CD4-positive, alpha-beta T cell (primary cell): ENCODE results near the gene XYLT1. TPM values are rescaled to one million over a fixed set of nuclear protein-coding genes. Genes with fewer than 3 reads are reported as not detected.

Experiments used
- ATAC-seq: fragments of 200-7000 bp; cut with Tn5 transposase; one replicate; pipeline ENCODE4 v1.10.0; 2022; ENCODE audit warnings: mild to moderate bottlenecking; ENCODE audit not compliant: poor library complexity
- CTCF ChIA-PET: fragments of 350-600 bp; sonication (Branson Sonifier 250); formaldehyde crosslinking; loops from one replicate; lab custom pipeline; 2021; ENCODE audit warnings: antibody characterized with exemption, inconsistent platforms; lab: Charles Lee
- POLR2A ChIA-PET: fragments of 350-600 bp; sonication (Branson Sonifier 250); formaldehyde crosslinking; loops from one replicate; lab custom pipeline; 2021; ENCODE audit warnings: antibody characterized with exemption, inconsistent platforms; lab: Charles Lee
- DNase-seq, 14 experiments: peaks; one replicate each; pipeline ENCODE4 v3.0.0-alpha.2; 2013 to 2020; ENCODE audit warnings: mixed read lengths in 2 of 14
- H3K27ac ChIP-seq, 2 donors: one replicate each; pipeline versions ENCODE4 v1.5.1 to v1.7.0; 2013; ENCODE audit warnings: low read length in 2 of 2, low read depth in 1 of 2, mild to moderate bottlenecking in 1 of 2
- H3K27me3 ChIP-seq, 2 experiments: 1 replicate in 1 of 2; 2 replicates in 1 of 2; pipeline versions ENCODE4 v1.6.1 to v1.7.0; 2013; ENCODE audit warnings: low read length in 2 of 2, control low read depth in 1 of 2, mild to moderate bottlenecking in 1 of 2, moderate library complexity in 1 of 2; ENCODE audit not compliant: insufficient read depth in 2 of 2, control insufficient read depth in 1 of 2
- H3K36me3 ChIP-seq: one replicate; pipeline ENCODE4 v1.6.1; 2013; ENCODE audit warnings: low read length, control low read depth; ENCODE audit not compliant: insufficient read depth
- H3K4me1 ChIP-seq: one replicate; pipeline ENCODE4 v1.6.1; 2013; ENCODE audit warnings: low read length, control low read depth; ENCODE audit not compliant: insufficient read depth
- H3K4me3 ChIP-seq: one replicate; pipeline ENCODE4 v1.5.1; 2013; ENCODE audit warnings: mild to moderate bottlenecking, low read length, moderate library complexity
- H3K9me3 ChIP-seq, 2 experiments: 1 replicate in 1 of 2; 2 replicates in 1 of 2; pipeline versions ENCODE4 v1.6.1 to v1.7.0; 2013; ENCODE audit warnings: low read length in 2 of 2, mild to moderate bottlenecking in 2 of 2, control low read depth in 1 of 2, moderate library complexity in 1 of 2; ENCODE audit not compliant: control insufficient read depth in 1 of 2, insufficient read depth in 1 of 2
- H3K27ac Mint-ChIP-seq: one replicate; pipeline ENCODE4 v1.8.0; 2020; ENCODE audit warnings: mixed read lengths
- H3K27me3 Mint-ChIP-seq: one replicate; pipeline ENCODE4 v1.8.0; 2021; ENCODE audit warnings: mixed read lengths
- H3K36me3 Mint-ChIP-seq: one replicate; pipeline ENCODE4 v1.8.0; 2021; ENCODE audit warnings: low read depth, mixed read lengths
- H3K4me1 Mint-ChIP-seq: one replicate; pipeline ENCODE4 v1.8.0; 2021; ENCODE audit warnings: low read depth, mixed read lengths
- H3K4me3 Mint-ChIP-seq: one replicate; pipeline ENCODE4 v1.8.0; 2020; ENCODE audit warnings: mild to moderate bottlenecking, mixed read lengths
- H3K9me3 Mint-ChIP-seq: one replicate; pipeline ENCODE4 v1.8.0; 2020; ENCODE audit warnings: mixed read lengths
- intact Hi-C, 2 experiments: fragments of 100-400 bp; cut with DNase I in 1 of 2; cut with micrococcal nuclease in 1 of 2; formaldehyde crosslinking; loops; one replicate each; pipeline versions ENCODE4 v1.15.1 to v1.9.0; 2023 to 2025; cut with DNase I, micrococcal nuclease
- total RNA-seq, 174 experiments: library from RNA in 2 of 174; stranded (reverse) in 2 of 174; gene quantifications; one replicate each; pipeline ENCODE4 v1.2.3 and lab custom pipeline; 2021 to 2026
- TF ChIP-seq, protein P1 (sequence below): fragments of 200-600 bp; IDR thresholded peaks from one replicate; pipeline ENCODE4 v1.8.0; 2022; ENCODE audit warnings: antibody characterized with exemption, mild to moderate bottlenecking

Gene XYLT1
- total RNA-seq, 2 experiments from 2014 or later: 26.0 to 27.1 TPM

DNA sequence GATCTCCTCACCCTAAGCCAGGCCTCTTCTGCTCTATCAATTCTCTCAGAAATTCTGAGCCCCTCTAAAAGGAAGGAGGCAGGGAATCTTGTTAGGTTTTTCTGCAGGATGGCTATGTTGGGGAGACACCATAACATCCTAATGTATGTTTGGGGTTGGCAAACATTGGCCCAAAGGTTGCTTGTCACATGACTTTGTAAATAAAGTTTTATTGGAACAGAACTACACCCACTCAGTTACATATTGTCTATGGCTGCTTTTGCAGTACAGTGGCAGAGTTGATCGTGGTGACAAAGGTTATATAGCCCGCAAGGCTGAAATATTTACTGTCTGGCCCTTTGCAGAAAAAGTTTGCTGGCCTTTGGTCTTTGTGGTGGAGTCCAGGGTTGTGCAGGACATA, 409.4 kb downstream of the XYLT1 start:
- ChIA-PET CTCF (no interaction called here), POLR2A (no interaction called here)
- intact Hi-C loops: no loop called here
- Histone ChIP-seq H3K9me3 (peaks cover 0 to 6% of the 10 kb centered on the region in 2 experiments), H3K4me1 (no peaks in the 10 kb centered on the region), H3K27me3 (no peaks in the 10 kb centered on the region), H3K36me3 (no peaks in the 10 kb centered on the region), H3K4me3 (no peak overlapping the region), H3K27ac (no peak overlapping the region)
- H3K36me3 Mint-ChIP-seq: no peaks in the 10 kb centered on the region
- H3K4me3 Mint-ChIP-seq: no peak overlapping the region
- DNase-seq: no peak
- no peaks in the 10 kb centered on the region for H3K27me3 Mint-ChIP-seq
- TF ChIP-seq, protein P1, sequence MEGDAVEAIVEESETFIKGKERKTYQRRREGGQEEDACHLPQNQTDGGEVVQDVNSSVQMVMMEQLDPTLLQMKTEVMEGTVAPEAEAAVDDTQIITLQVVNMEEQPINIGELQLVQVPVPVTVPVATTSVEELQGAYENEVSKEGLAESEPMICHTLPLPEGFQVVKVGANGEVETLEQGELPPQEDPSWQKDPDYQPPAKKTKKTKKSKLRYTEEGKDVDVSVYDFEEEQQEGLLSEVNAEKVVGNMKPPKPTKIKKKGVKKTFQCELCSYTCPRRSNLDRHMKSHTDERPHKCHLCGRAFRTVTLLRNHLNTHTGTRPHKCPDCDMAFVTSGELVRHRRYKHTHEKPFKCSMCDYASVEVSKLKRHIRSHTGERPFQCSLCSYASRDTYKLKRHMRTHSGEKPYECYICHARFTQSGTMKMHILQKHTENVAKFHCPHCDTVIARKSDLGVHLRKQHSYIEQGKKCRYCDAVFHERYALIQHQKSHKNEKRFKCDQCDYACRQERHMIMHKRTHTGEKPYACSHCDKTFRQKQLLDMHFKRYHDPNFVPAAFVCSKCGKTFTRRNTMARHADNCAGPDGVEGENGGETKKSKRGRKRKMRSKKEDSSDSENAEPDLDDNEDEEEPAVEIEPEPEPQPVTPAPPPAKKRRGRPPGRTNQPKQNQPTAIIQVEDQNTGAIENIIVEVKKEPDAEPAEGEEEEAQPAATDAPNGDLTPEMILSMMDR: no peak
- H3K4me1 Mint-ChIP-seq: no peaks in the 10 kb centered on the region
- no peak for ATAC-seq
- H3K27ac Mint-ChIP-seq: no peak overlapping the region
- no peaks in the 10 kb centered on the region for H3K9me3 Mint-ChIP-seq

DNA sequence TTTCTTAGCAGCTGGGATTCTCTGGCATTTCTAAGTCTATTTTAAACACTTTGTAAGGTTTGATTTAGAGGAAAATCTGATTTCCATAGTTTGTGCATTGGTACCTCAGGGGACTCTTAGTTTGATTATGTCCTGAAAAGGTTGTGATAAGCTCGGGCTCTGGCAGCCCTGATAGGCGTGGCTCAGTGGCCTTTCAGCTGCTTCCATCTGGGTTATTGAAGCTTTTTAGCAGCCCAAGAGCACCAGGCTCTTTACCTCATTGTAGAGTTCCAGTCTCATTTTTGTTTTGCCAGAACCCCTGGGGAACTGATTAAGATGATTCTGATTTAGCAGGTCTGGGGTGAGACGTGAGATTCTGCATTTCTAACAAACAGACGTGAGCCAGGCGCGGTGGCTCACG, 412.3 kb downstream of the XYLT1 start:
- ChIA-PET POLR2A (no interaction called here), CTCF (no interaction called here)
- Histone ChIP-seq H3K4me3 (no peak overlapping the region), H3K36me3 (no peaks in the 10 kb centered on the region), H3K27ac (no peak overlapping the region), H3K4me1 (no peaks in the 10 kb centered on the region), H3K27me3 (no peaks in the 10 kb centered on the region), H3K9me3 (peaks cover 0 to 13% of the 10 kb centered on the region in 2 experiments)
- TF ChIP-seq, protein P1: no peak
- no peaks in the 10 kb centered on the region for H3K4me1 Mint-ChIP-seq
- no peaks in the 10 kb centered on the region for H3K9me3 Mint-ChIP-seq
- intact Hi-C loops: no loop called here
- no peak for DNase-seq
- no peaks in the 10 kb centered on the region for H3K27me3 Mint-ChIP-seq
- ATAC-seq: no peak
- no peak overlapping the region for H3K4me3 Mint-ChIP-seq
- no peak overlapping the region for H3K27ac Mint-ChIP-seq
- H3K36me3 Mint-ChIP-seq: no peaks in the 10 kb centered on the region

DNA sequence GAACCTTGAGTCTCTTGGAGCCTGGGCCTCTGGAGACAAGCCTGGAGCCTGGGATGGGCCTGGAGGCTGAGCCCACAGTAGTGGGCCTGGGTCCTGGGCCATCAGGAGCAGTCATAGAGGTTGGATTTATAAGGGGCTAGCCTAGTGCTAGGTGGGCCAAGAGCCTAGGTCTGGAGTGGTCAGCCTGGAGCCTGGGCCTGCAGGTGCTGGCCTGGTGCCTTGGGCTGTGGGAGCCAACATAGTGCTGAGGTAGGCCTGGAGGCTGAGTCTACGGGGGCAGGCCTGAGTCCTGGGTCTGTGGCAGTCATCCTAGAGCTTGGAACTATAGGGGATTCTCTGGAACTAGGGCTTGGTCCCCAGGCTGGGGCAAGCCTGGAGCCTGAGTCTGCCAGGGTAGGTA, 414.1 kb downstream of the XYLT1 start:
- ChIA-PET CTCF (no interaction called here), POLR2A (no interaction called here)
- peaks cover 0 to 13% of the 10 kb centered on the region in 2 experiments for H3K9me3 ChIP-seq
- Mint-ChIP-seq H3K36me3 (peaks cover 6% of the 10 kb centered on the region), H3K4me3 (no peak overlapping the region), H3K4me1 (no peaks in the 10 kb centered on the region), H3K27ac (no peak overlapping the region), H3K9me3 (peaks cover 4% of the 10 kb centered on the region), H3K27me3 (no peaks in the 10 kb centered on the region)
- TF ChIP-seq, protein P1: no peak
- H3K36me3 ChIP-seq: no peaks in the 10 kb centered on the region
- ATAC-seq (no peak), DNase-seq (no peak)
- no peaks in the 10 kb centered on the region for H3K27me3 ChIP-seq
- H3K4me1 ChIP-seq: no peaks in the 10 kb centered on the region
- H3K4me3 ChIP-seq: no peak overlapping the region
- no peak overlapping the region for H3K27ac ChIP-seq
- intact Hi-C loops: no loop called here
